Adrenal gland (tissue), 5 donors: ENCODE measurements around the gene RANBP10.

Source experiments
- POLR2A ChIP-seq, 2 donors: fragments of 450-650 bp; IDR thresholded peaks; one replicate each; pipeline ENCODE4 v1.6.1; 2017; ENCODE audit warnings: antibody characterized with exemption in 2 of 2, mild to moderate bottlenecking in 2 of 2, moderate library complexity in 1 of 2
- TF ChIP-seq, protein P1 (sequence below), 6 experiments: fragments of 450-650 bp in 4 of 6; fragments of 200-600 bp in 2 of 6; sonication (generic) in 1 of 6; IDR thresholded peaks; 1 replicate in 5 of 6; 2 replicates in 1 of 6; pipeline versions ENCODE4 v1.5.1 to v1.8.0; 2016 to 2021; ENCODE audit warnings: antibody characterized with exemption in 6 of 6, mild to moderate bottlenecking in 2 of 6, moderate library complexity in 1 of 6
- donor health status: DM: no; HTN: no; CAD: no.

DNA sequence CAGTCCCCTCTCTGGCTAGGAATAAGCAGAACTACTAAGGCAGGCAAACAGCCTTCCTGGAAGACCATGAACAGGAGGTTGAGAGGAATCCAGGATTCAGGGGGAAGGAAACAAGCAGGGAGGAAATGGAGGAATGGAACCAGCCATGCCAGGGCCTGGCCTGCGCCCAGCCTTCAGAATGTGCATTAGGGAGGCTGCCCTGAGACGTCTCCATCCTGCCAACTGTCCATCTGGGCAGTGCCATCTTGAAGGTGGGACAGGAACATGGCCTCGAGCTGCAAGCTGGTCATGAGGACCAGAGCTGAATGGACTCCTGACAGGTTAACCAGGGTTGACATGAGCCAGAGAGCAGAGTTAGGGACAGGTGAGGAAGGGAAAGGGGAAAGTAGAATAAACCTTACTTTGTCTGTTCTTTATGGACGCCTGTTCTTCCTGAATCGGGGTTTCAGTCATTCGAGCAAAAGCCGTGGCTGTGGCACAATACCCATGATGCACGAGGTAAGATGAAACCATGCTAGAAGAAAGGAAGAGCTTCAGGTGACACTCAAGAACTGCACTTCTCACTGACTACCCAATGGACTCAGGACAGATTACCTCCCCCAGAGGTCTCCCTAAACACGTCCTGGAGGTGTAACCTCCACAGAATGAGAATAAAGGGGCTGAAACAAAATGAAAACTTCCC, 75.1 kb downstream of the RANBP10 start:
- no peak for TF ChIP-seq POLR2A (IDR thresholded peaks at IDR 0.05)
- TF ChIP-seq, protein P1, sequence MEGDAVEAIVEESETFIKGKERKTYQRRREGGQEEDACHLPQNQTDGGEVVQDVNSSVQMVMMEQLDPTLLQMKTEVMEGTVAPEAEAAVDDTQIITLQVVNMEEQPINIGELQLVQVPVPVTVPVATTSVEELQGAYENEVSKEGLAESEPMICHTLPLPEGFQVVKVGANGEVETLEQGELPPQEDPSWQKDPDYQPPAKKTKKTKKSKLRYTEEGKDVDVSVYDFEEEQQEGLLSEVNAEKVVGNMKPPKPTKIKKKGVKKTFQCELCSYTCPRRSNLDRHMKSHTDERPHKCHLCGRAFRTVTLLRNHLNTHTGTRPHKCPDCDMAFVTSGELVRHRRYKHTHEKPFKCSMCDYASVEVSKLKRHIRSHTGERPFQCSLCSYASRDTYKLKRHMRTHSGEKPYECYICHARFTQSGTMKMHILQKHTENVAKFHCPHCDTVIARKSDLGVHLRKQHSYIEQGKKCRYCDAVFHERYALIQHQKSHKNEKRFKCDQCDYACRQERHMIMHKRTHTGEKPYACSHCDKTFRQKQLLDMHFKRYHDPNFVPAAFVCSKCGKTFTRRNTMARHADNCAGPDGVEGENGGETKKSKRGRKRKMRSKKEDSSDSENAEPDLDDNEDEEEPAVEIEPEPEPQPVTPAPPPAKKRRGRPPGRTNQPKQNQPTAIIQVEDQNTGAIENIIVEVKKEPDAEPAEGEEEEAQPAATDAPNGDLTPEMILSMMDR (IDR thresholded peaks at IDR 0.05) = no peak
